K562 (cell line): ENCODE data around the gene FADS1. TPM values are rescaled to one million over a fixed set of nuclear protein-coding genes. Genes with fewer than 3 reads are reported as not detected.

Experiments
- CBFA2T3 ChIP-seq: fragments of 450-650 bp; IDR thresholded peaks from 2 replicates; pipeline ENCODE4 v1.6.1; 2017
- ETV6 ChIP-seq, 3 experiments: fragments of 150-350 bp in 1 of 3; sonication (generic) in 1 of 3; formaldehyde crosslinking in 1 of 3; IDR thresholded peaks; 2 replicates each; pipeline versions ENCODE4 v1.6.1 to v1.8.0; 2014 to 2022; ENCODE audit warnings: borderline replicate concordance in 2 of 3, low read depth in 2 of 3, antibody characterized with exemption in 1 of 3, low read length in 1 of 3, mild to moderate bottlenecking in 1 of 3, missing genetic modification reagents in 1 of 3
- GTF2F1 ChIP-seq: IDR thresholded peaks from 2 replicates; pipeline ENCODE4 v1.6.1; 2011; ENCODE audit warnings: low read depth, low read length, improper control_type of control experiment
- MAFG ChIP-seq: fragments of 450-650 bp; conservative IDR thresholded peaks from 2 replicates; pipeline ENCODE4 v1.6.1; 2016; ENCODE audit warnings: missing genetic modification characterization, missing compliant biosample characterization
- MAFK ChIP-seq: IDR thresholded peaks from 2 replicates; pipeline ENCODE4 v1.6.1; 2011; ENCODE audit warnings: low read length, improper control_type of control experiment
- MAZ ChIP-seq, 2 experiments: fragments of 450-650 bp in 1 of 2; sonication (generic) in 1 of 2; formaldehyde crosslinking; IDR thresholded peaks in 1 of 2; conservative IDR thresholded peaks in 1 of 2; 2 replicates each; pipeline versions ENCODE4 v1.4.0 to v1.5.0; 2020; ENCODE audit warnings: mild to moderate bottlenecking in 1 of 2, missing genetic modification reagents in 1 of 2
- NUFIP1 ChIP-seq: fragments of 450-650 bp; IDR thresholded peaks from 2 replicates; pipeline ENCODE4 v1.6.1; 2018; ENCODE audit not compliant: partially characterized antibody
- PCBP1 ChIP-seq: fragments of 200-400 bp; formaldehyde crosslinking; IDR thresholded peaks from 2 replicates; pipeline ENCODE4 v1.6.1; 2018; ENCODE audit warnings: mild to moderate bottlenecking, low read depth, low read length; ENCODE audit not compliant: poor library complexity, severe bottlenecking
- SMAD3 ChIP-seq: fragments of 450-650 bp; formaldehyde crosslinking; conservative IDR thresholded peaks from 2 replicates; pipeline ENCODE4 v1.4.0; 2020; ENCODE audit warnings: mild to moderate bottlenecking
- SP1 ChIP-seq: sonication (generic); formaldehyde crosslinking; IDR thresholded peaks from 2 replicates; pipeline ENCODE4 v1.8.1; 2022; ENCODE audit warnings: mild to moderate bottlenecking, missing genetic modification reagents
- TEAD1 ChIP-seq, 2 experiments: fragments of 450-650 bp in 1 of 2; sonication (generic) in 1 of 2; formaldehyde crosslinking; IDR thresholded peaks; 2 replicates each; pipeline versions ENCODE4 v1.4.0 to v1.8.0; 2020 to 2022; ENCODE audit warnings: mild to moderate bottlenecking in 2 of 2, missing genetic modification reagents in 1 of 2
- YBX1 ChIP-seq: fragments of 450-650 bp; IDR thresholded peaks from 2 replicates; pipeline ENCODE4 v1.7.1; 2016; ENCODE audit warnings: mild to moderate bottlenecking
- ZNF121 ChIP-seq: sonication (generic); formaldehyde crosslinking; conservative IDR thresholded peaks from 2 replicates; pipeline ENCODE4 v1.8.0; 2022; ENCODE audit warnings: missing genetic modification reagents
- ZNF224 ChIP-seq: sonication (generic); formaldehyde crosslinking; IDR thresholded peaks from 2 replicates; pipeline ENCODE4 v1.8.0; 2022; ENCODE audit warnings: mild to moderate bottlenecking, missing genetic modification reagents
- ZNF431 ChIP-seq: sonication (generic); formaldehyde crosslinking; IDR thresholded peaks from 2 replicates; pipeline ENCODE4 v1.8.0; 2022; ENCODE audit warnings: mild to moderate bottlenecking, missing genetic modification reagents
- polyA plus RNA-seq, 8 experiments: library from polyadenylated mRNA; depleted of rRNA in 4 of 8; stranded (reverse) in 5 of 8; unstranded in 3 of 8; fragments of >200 nt; fragmentation: Nextera tagmentation in 2 of 8; fragmentation: Illumina TruSeq in 1 of 8; extraction: Ambion mirVana in 2 of 8; extraction: Trizol in 1 of 8; gene quantifications; 2 replicates each; pipeline versions ENCODE4 v1.2.1 to v1.2.3, GENCODE V29; 2011 to 2014; ENCODE audit warnings: inconsistent platforms in 1 of 8, missing spikeins in 1 of 8
- total RNA-seq, 7 experiments: library from RNA; depleted of rRNA in 6 of 7; stranded (reverse); fragments of >200 nt in 6 of 7; fragmentation: Illumina TruSeq in 2 of 7; extraction: Trizol in 2 of 7; gene quantifications; 2 replicates each; pipeline versions ENCODE4 v1.2.1 to v1.2.3, GENCODE V29; 2011 to 2021; ENCODE audit warnings: low replicate concordance in 1 of 7
- TF ChIP-seq, protein P1 (sequence below): fragments of 450-650 bp; IDR thresholded peaks from 2 replicates; pipeline ENCODE4 v1.6.1; 2014; ENCODE audit warnings: low read depth, mild to moderate bottlenecking, moderate library complexity, borderline replicate concordance
- TF ChIP-seq, protein P2 (sequence below): fragments of 450-650 bp; formaldehyde crosslinking; IDR thresholded peaks from 2 replicates; pipeline ENCODE4 v1.4.0; 2022; ENCODE audit warnings: missing genetic modification characterization
- TF ChIP-seq, protein P3 (sequence below): fragments of 450-650 bp; formaldehyde crosslinking; IDR thresholded peaks from 2 replicates; pipeline ENCODE4 v1.4.0; 2022; ENCODE audit warnings: missing genetic modification characterization
- TF ChIP-seq, protein P4 (sequence below): sonication (generic); formaldehyde crosslinking; IDR thresholded peaks from 2 replicates; pipeline ENCODE4 v1.9.0; 2022; ENCODE audit warnings: mild to moderate bottlenecking, missing genetic modification reagents
- TF ChIP-seq, protein P5 (sequence below): sonication (generic); formaldehyde crosslinking; IDR thresholded peaks from 2 replicates; pipeline ENCODE4 v1.5.0; 2020; ENCODE audit warnings: missing genetic modification reagents
- TF ChIP-seq, protein P6 (sequence below): fragments of 450-650 bp; IDR thresholded peaks from 2 replicates; pipeline ENCODE4 v1.6.1; 2016; ENCODE audit warnings: low read depth, mild to moderate bottlenecking, moderate library complexity

The FADS1 gene
- total and polyA plus RNA-seq, 9 of the 15 experiments (the other 6 are each of a cell fraction or from before 2014, with no cell fraction given), result 110 to 864 (median 364) TPM

DNA sequence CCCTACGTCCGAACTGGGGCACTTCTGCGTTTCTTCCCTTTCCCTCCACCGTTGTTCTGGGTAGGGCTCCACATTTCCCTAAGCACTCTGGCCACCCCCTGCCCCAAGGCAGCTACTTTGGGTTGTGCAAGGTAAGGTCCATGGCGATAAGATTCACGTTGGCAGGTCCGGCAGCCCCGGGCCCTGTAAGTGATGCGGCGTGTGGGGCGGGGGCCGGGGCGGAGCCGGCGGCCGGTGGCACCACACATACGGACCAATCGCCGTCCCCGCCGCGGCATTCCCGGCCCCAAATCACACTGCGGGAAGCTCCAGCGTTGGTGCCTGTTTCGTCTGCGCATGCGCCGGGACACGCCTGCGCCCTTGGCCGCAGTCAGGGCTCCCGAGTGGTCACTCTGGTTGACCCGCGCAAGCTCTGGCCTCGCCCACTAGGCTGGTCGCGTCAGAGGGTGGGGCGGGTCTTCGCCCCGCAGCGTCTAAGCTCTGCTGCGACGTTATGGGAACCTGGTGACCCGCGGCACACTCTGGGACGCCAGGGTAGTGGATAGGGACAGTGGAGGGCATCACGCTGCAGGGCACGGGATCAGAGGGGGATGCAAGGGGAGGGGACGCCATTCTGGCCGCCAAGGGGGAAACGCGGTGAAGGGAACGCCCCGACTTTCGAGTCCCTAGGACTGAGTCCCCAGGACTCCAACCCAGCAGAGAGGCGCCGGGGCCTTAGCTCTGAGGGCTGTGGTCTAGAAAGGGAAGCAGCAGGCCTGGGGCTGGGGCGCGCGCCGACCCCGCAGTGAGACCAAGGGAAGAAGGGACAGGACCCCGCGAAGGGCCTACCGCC lies 1.6 kb downstream of the FADS1 start (continued):
- TF ChIP-seq, protein P1, sequence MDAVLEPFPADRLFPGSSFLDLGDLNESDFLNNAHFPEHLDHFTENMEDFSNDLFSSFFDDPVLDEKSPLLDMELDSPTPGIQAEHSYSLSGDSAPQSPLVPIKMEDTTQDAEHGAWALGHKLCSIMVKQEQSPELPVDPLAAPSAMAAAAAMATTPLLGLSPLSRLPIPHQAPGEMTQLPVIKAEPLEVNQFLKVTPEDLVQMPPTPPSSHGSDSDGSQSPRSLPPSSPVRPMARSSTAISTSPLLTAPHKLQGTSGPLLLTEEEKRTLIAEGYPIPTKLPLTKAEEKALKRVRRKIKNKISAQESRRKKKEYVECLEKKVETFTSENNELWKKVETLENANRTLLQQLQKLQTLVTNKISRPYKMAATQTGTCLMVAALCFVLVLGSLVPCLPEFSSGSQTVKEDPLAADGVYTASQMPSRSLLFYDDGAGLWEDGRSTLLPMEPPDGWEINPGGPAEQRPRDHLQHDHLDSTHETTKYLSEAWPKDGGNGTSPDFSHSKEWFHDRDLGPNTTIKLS, result peak; percentile 68
- TF ChIP-seq ETV6 (IDR thresholded peaks at IDR 0.05; ENCODE audit: borderline replicate concordance in 1 of 2, low read depth in 2 of 2, low read length in 1 of 2), result no peak
- TF ChIP-seq ETV6 (CRISPR knock-in tag; IDR thresholded peaks at IDR 0.05; ENCODE audit: borderline replicate concordance), result no peak
- 0 out of 2 replicates have a peak, but pooled peaks have one; percentile 75 for TF ChIP-seq ZNF224
- no peak for TF ChIP-seq NUFIP1
- TF ChIP-seq GTF2F1, result no peak
- TF ChIP-seq, protein P2, sequence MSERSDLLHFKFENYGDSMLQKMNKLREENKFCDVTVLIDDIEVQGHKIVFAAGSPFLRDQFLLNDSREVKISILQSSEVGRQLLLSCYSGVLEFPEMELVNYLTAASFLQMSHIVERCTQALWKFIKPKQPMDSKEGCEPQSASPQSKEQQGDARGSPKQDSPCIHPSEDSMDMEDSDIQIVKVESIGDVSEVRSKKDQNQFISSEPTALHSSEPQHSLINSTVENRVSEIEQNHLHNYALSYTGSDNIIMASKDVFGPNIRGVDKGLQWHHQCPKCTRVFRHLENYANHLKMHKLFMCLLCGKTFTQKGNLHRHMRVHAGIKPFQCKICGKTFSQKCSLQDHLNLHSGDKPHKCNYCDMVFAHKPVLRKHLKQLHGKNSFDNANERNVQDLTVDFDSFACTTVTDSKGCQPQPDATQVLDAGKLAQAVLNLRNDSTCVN (CRISPR knock-in tag), result no peak
- TF ChIP-seq, protein P3, sequence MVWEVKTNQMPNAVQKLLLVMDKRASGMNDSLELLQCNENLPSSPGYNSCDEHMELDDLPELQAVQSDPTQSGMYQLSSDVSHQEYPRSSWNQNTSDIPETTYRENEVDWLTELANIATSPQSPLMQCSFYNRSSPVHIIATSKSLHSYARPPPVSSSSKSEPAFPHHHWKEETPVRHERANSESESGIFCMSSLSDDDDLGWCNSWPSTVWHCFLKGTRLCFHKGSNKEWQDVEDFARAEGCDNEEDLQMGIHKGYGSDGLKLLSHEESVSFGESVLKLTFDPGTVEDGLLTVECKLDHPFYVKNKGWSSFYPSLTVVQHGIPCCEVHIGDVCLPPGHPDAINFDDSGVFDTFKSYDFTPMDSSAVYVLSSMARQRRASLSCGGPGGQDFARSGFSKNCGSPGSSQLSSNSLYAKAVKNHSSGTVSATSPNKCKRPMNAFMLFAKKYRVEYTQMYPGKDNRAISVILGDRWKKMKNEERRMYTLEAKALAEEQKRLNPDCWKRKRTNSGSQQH (CRISPR knock-in tag), result peak; percentile 56; the same call in 1 of the 2 replicates
- peak; percentile 18 to 90; a peak in 3 of 4 replicates for TF ChIP-seq TEAD1 (CRISPR knock-in tag; IDR thresholded peaks at IDR 0.05)
- TF ChIP-seq ZNF121, result no peak
- TF ChIP-seq, protein P4, sequence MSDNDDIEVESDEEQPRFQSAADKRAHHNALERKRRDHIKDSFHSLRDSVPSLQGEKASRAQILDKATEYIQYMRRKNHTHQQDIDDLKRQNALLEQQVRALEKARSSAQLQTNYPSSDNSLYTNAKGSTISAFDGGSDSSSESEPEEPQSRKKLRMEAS (CRISPR knock-in tag), result peak; percentile 43; the same call in 1 of the 2 replicates
- no peak for TF ChIP-seq YBX1
- no peak for TF ChIP-seq MAFK
- 0 out of 2 replicates have a peak, but pooled peaks have one; percentile 55 for TF ChIP-seq ZNF431 (CRISPR knock-in tag)
- TF ChIP-seq, protein P5, sequence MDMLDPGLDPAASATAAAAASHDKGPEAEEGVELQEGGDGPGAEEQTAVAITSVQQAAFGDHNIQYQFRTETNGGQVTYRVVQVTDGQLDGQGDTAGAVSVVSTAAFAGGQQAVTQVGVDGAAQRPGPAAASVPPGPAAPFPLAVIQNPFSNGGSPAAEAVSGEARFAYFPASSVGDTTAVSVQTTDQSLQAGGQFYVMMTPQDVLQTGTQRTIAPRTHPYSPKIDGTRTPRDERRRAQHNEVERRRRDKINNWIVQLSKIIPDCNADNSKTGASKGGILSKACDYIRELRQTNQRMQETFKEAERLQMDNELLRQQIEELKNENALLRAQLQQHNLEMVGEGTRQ (CRISPR knock-in tag), result no peak; the same call in 1 of the 2 replicates
- TF ChIP-seq MAZ (CRISPR knock-in tag; conservative IDR thresholded peaks at IDR 0.05 in 1 of 2, IDR thresholded peaks at IDR 0.05 in 1 of 2), result peak in 1 of 2 experiments; percentile 84; a peak in 3 of 4 replicates
- peak; percentile 74 for TF ChIP-seq SP1 (CRISPR knock-in tag)
- TF ChIP-seq SMAD3 (CRISPR knock-in tag), result 0 out of 2 replicates have a peak, but pooled peaks have one; percentile 50
- TF ChIP-seq, protein P6, sequence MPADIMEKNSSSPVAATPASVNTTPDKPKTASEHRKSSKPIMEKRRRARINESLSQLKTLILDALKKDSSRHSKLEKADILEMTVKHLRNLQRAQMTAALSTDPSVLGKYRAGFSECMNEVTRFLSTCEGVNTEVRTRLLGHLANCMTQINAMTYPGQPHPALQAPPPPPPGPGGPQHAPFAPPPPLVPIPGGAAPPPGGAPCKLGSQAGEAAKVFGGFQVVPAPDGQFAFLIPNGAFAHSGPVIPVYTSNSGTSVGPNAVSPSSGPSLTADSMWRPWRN, result no peak
- no peak for TF ChIP-seq PCBP1
- no peak for TF ChIP-seq CBFA2T3
- TF ChIP-seq MAFG (tag), result no peak
